Muscle layer of colon (tissue), 2 donors: ENCODE data around the gene COL6A1.
"Not testable (repeated sequence)": the region's sequence is repeated elsewhere in the genome, so short reads cannot be mapped to it uniquely, and the experiment has no call there.

ENCODE experiments used
- H3K27ac ChIP-seq: one replicate; pipeline ENCODE4 v1.7.0; 2013; ENCODE audit warnings: low read depth, mild to moderate bottlenecking, low read length, moderate library complexity
- H3K27me3 ChIP-seq, 2 donors: one replicate each; pipeline ENCODE4 v1.7.0; 2013; ENCODE audit warnings: low read length in 2 of 2, mild to moderate bottlenecking in 2 of 2; ENCODE audit not compliant: insufficient read depth in 2 of 2, control insufficient read depth in 1 of 2
- H3K36me3 ChIP-seq: one replicate; pipeline ENCODE4 v1.7.0; 2013; ENCODE audit warnings: mild to moderate bottlenecking, low read length; ENCODE audit not compliant: insufficient read depth
- H3K4me1 ChIP-seq: one replicate; pipeline ENCODE4 v1.7.0; 2013; ENCODE audit warnings: mild to moderate bottlenecking, low read length; ENCODE audit not compliant: insufficient read depth
- H3K4me3 ChIP-seq, 2 donors: one replicate each; pipeline ENCODE4 v1.7.0; 2013; ENCODE audit warnings: low read length in 2 of 2, low read depth in 1 of 2, mild to moderate bottlenecking in 1 of 2, moderate library complexity in 1 of 2
- H3K9ac ChIP-seq: one replicate; pipeline ENCODE4 v1.7.0; 2013; ENCODE audit warnings: low read length
- H3K9me3 ChIP-seq: one replicate; pipeline ENCODE4 v1.7.0; 2013; ENCODE audit warnings: mild to moderate bottlenecking, low read length
- donor health status: abdominal sarcoma.
- donor health status: Adenocarcinoma of cecum.

COL6A1 gene

DNA sequence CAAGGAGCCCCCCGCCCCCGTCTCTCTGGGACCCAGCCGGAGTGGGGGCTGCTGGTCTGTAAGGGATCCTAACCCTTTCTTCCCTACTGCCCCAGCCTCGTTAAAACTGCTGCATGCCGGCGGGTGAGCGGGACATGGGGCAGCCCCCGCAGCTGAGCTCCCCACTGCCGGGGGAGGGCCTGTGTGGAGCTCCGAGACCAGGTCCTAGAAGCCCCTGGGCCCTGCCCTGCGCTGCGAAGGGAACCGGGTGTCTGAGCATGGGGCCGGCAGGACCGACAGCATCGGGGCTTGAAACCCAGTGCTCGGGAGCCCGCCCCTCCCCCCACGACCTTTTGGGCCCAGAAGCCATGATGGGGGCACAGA is 9.2 kb upstream of the COL6A1 start:
- H3K9me3 ChIP-seq = no peaks in the 10 kb centered on the region
- peak overlapping the region; percentile 99 for H3K27ac ChIP-seq
- no peaks in the 10 kb centered on the region for H3K36me3 ChIP-seq
- no peaks in the 10 kb centered on the region for H3K27me3 ChIP-seq
- H3K9ac ChIP-seq = peak overlapping the region; percentile 82
- H3K4me1 ChIP-seq = peaks cover 36% of the 10 kb centered on the region
- peak overlapping the region; percentile 54 to 66 for H3K4me3 ChIP-seq

DNA sequence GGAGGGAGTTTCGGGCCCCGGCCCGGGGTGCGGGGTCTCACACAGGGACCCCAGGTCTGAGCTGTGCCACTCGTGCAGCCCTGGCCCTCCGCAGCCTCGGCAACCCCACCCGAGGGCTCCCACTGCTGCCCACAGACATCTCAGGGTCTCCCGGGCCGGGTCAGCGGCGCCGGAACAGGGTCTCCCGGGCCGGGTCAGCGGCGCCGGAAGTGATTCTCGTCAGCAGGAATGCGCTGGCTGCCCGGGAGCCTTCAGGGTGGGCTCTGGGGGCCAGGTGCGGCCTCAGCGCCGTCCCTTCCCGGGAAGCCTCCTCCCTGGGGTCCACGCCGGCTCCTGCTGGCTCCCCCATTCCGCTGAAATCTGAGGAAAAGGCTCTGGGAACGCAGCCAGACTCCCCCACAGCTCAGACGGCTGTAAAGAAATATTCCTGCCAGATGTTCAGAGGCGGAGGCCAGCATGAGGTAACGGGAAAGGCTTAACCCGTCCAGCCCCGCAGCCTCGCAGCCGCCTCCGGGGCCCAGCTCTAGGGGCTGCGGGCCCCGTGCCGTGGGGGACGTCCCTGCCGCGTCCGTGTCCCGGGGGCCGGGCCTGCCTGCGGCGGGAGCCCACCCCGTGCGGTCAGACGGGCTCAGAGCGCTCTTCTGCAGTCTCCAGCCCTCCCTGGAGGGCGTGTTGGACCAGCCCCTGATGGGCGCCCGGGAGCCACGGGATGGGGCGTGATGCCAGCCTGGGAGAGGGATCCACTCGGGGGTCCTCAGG is 8.7 kb upstream of the COL6A1 start:
- Histone ChIP-seq H3K4me3 (peak overlapping the region; percentile 54 to 66), H3K27me3 (no peaks in the 10 kb centered on the region), H3K9me3 (no peaks in the 10 kb centered on the region), H3K9ac (peak overlapping the region; percentile 82), H3K36me3 (no peaks in the 10 kb centered on the region), H3K4me1 (peaks cover 38% of the 10 kb centered on the region), H3K27ac (peak overlapping the region; percentile 99)

DNA sequence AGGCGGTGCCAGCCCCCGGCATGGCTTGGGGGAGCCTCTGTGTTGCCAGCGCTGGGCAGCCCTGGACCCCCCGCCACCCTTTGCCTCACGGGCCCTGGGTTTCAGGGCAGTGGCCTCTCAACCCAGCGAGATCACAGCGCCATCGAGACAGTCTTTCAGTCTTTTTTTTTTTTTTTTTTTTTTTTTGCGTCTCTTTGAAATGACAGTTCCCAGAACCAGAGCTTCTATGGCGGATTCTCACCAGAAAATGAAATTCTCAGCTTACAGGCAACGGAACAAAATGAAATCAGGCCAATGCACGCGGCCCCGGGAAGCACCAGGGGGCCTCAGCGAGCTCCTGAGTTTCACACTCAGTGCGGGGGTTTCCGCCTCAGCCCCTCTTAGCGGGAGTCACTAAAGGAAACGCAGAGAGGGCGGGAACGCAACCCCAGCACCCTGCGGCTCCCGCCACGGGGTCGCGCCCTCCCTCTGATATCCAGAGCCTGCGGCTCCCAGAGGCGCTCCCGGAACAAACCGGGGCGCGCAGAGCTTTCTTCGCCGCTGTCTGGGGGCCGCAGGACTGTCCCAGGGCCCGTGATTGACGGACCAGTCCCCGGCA is 8.0 kb upstream of the COL6A1 start:
- peak overlapping the region; percentile 54 to 66 for H3K4me3 ChIP-seq
- no peaks in the 10 kb centered on the region for H3K36me3 ChIP-seq
- peaks cover 38% of the 10 kb centered on the region for H3K4me1 ChIP-seq
- H3K9me3 ChIP-seq = no peaks in the 10 kb centered on the region
- peak overlapping the region; percentile 82 for H3K9ac ChIP-seq
- peak overlapping the region; percentile 99 for H3K27ac ChIP-seq
- no peaks in the 10 kb centered on the region for H3K27me3 ChIP-seq

DNA sequence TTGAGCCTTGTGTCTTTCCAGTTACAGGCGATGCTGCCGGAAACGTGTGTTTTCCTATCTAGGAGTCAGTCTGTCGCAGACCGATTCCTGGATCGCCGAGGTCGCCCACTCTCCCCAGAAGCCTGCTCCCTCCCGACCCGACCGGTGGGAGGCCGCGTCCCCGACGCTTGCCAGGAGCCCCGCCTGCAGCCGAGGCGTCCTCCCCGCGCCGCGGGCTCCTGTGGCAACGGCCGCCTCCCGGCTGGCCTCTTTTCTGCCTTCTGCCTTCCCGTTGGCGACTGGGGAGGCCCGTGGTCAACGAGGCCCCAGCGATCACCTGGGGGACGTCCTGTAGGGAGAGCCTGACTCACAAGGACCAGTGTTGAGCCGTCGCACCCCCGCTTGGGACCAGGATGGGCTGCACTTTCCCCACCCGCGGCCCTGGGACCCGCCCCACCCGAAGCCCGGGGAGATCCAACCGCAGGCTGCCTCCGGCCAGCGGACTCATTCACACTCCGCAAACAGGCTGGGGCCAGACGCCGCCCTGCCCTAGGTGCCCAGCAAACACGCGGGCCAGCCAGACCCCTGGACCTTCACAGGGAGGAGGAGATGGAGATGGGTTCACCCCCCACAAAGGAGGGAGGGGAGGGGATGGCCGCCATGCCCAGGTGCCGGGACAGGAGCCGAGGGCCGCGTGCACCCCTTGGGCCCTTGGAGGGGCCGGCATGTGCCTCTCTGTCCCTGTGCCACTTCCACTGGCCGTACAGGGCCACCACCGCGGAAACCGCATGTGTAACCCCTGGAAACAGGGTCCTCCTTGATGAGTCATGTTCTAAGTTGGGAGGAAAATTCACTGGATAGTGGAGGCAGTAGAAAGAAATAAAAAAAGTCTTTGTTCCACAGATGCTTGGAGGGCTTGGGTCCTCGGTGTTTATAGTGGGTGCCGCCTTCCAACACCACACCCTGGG is 7.2 kb upstream of the COL6A1 start:
- H3K27me3 ChIP-seq = no peaks in the 10 kb centered on the region
- no peaks in the 10 kb centered on the region for H3K36me3 ChIP-seq

DNA sequence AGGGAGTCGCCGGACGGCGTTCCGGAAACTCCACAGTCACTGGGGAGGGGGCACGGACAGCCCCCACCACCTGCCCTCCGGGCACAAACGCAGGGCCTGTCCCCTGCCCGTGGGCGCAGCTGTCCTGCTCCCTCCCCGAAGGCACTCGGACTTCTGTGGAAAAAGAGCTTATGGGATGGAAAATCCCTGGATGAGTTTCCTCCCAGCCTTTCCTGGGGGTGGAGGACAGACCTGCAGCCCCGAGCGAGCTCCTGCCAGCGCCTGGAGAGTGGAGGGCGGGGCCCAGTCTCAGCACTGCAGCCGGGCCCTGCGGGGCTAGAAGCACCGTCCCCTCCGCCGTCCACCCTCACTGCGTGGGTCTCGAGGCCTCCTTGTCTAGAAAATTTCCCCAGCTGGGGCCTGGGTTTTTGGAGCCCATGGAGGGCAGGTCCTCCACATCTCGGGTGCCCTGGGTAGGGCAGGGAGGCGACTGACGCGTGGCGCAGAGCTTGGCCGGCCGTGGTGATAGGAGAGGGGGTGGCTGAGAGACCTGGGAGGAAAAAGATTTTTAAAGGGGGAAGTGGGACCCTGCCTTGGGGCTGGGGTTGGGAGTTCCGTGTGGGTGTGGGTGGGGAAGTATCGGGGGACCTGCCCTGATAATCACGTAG is 6.4 kb upstream of the COL6A1 start:
- Histone ChIP-seq H3K27me3 (no peaks in the 10 kb centered on the region), H3K36me3 (no peaks in the 10 kb centered on the region), H3K9me3 (no peaks in the 10 kb centered on the region), H3K9ac (peak overlapping the region; percentile 82), H3K4me3 (peak overlapping the region; percentile 7 to 66), H3K4me1 (peaks cover 47% of the 10 kb centered on the region), H3K27ac (peak overlapping the region; percentile 99)

More for the DNA sequence above, 7.2 kb upstream of the COL6A1 start:
- Histone ChIP-seq H3K4me3 (peak overlapping the region; percentile 54 to 66), H3K9me3 (no peaks in the 10 kb centered on the region), H3K4me1 (peaks cover 41% of the 10 kb centered on the region), H3K9ac (peak overlapping the region; percentile 82), H3K27ac (peak overlapping the region; percentile 99)

DNA sequence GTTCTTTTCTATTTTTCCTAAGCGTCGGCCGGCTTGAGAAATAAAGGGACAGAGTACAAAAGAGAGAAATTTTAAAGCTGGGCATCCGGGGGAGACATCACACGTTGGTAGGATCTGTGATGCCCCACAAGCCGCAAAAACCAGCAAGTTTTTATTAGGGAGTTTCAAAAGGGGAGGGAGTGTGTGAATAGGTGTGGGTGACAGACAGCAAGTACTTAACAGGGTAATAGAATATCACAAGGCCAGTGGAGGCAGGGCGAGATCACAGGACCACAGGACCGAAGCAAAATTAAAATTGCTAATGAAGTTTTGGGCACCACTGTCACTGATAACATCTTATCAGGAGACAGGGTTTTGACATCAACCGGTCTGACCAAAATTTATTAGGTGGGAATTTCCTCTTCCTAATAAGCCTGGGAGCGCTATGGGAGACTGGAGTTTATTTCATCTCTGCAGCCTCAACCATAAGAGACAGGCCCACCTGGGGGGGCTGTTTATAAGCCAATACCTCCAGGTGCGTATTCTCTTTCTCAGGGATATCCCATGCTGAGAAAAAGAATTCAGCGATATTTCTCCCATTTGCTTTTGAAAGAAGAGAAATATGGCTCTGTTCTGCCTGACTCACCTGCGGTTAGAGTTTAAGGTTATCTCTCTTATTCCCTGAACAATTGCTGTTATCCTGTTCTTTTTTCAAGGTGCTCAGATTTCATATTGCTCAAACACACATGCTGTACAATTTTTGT is 5.7 kb upstream of the COL6A1 start:
- Histone ChIP-seq H3K27ac (peak overlapping the region; percentile 99), H3K4me1 (peaks cover 47% of the 10 kb centered on the region), H3K9ac (peak overlapping the region; percentile 82)
- H3K27me3 ChIP-seq, H3K36me3 ChIP-seq, H3K4me3 ChIP-seq, H3K9me3 ChIP-seq: not testable (repeated sequence)

DNA sequence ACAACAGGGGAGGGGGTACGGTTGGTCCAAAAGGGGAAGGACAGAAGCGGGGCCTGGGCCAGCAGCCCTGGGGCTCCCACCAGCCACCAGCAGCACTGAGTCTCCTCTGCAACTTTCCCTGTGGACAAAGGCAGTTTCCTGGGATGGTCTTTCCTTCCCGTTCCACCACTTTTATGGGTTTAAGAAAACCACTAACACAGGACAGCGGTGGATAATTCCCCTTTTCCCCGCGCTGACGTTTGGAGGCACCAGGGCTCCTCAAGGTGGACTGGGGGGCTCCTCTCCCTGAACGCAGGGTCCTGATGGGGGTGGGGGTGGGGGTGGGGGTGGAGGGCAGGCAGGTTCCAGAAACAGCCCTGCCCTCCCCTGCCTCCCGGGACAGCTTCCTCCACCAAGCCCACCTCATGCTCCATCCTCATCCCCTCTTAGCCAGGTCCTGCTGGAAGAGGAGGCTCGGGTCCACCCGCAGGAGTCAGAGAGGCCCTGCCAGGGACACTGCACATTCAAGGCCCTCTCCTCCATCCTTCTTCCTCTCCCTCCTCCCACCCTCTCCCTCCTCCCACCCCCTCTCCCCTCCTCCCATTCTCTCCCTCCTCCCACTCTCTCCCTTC is 4.8 kb upstream of the COL6A1 start:
- H3K9ac ChIP-seq = no peak overlapping the region
- peak overlapping the region; percentile 63 for H3K27ac ChIP-seq
- H3K27me3 ChIP-seq = no peaks in the 10 kb centered on the region
- H3K9me3 ChIP-seq = no peaks in the 10 kb centered on the region
- no peaks in the 10 kb centered on the region for H3K36me3 ChIP-seq
- H3K4me1 ChIP-seq = peaks cover 40% of the 10 kb centered on the region
- no peak overlapping the region for H3K4me3 ChIP-seq

DNA sequence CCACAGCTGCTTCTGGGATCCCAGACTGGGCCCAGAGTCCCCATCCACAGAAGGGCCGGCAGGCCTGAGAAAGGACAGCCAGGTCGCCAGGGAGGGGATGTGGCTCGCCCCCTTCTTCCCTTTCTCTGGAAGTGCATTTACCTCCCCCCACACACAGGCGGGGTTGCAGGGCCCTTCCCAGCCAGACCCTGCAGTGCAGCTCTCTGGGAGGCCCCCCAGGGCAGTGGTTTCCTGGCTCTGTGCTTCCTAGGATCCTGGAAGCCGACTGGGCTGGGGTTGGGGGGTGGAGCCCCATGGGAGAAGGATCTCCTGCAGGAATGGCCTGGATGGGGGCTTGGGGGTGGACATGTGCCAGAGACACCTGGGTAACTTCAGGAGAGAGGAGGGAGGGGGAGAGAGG is 4.2 kb upstream of the COL6A1 start:
- no peaks in the 10 kb centered on the region for H3K9me3 ChIP-seq
- H3K9ac ChIP-seq = no peak overlapping the region
- H3K4me3 ChIP-seq = no peak overlapping the region
- H3K36me3 ChIP-seq = no peaks in the 10 kb centered on the region
- peaks cover 34% of the 10 kb centered on the region for H3K4me1 ChIP-seq
- H3K27me3 ChIP-seq = no peaks in the 10 kb centered on the region
- H3K27ac ChIP-seq = peak overlapping the region; percentile 78

DNA sequence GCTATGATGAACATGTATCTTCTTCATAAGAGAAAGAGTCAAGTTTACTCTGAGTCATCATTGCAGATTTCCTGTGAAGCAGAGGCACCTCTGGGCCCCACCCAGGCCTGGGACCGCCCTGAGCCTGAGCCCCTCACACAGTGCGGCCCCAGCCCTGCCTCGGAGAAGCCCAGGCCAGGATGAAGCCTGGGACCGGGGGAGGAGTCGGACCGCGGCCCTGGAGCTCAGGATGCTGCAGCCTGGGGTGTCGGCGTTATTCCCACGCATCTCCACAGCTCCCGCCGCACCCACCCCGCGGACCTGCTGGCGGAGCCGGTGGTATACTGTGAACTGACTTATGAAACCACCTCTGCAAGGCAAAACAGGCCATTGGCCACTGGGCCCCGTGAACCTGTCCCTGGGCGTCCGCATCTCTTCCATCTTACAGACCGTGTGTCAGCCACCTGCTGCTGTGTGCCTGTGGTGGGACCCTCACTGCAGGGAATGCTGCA is 2.4 kb upstream of the COL6A1 start:
- H3K27me3 ChIP-seq = no peaks in the 10 kb centered on the region
- H3K4me1 ChIP-seq = peaks cover 36% of the 10 kb centered on the region
- peaks cover 1% of the 10 kb centered on the region for H3K36me3 ChIP-seq
- peak overlapping the region; percentile 81 for H3K27ac ChIP-seq
- no peaks in the 10 kb centered on the region for H3K9me3 ChIP-seq
- no peak overlapping the region for H3K4me3 ChIP-seq
- H3K9ac ChIP-seq = no peak overlapping the region

DNA sequence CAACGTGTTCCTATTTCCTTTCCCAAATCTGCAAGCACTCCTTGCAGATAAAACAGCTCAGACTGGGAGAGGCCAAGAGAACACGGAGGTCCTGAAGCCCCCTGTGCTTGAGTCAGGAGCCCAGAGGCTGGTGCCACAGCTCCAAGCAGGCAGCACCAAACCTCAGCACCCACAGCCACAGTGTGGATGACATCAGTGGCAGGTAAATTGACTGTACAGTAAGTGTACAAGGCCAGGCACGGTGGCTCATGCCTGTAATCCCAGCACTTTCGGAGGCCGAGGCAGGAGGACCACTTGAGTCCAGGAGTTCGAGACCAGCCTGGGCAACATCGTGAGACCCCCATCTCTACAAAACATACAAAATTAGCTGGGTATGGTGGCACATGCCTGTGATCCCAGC is 1.9 kb upstream of the COL6A1 start:
- peaks cover 6% of the 10 kb centered on the region for H3K36me3 ChIP-seq
- no peaks in the 10 kb centered on the region for H3K9me3 ChIP-seq
- H3K4me1 ChIP-seq = peaks cover 37% of the 10 kb centered on the region
- peak overlapping the region; percentile 87 for H3K27ac ChIP-seq
- H3K4me3 ChIP-seq = no peak overlapping the region
- no peaks in the 10 kb centered on the region for H3K27me3 ChIP-seq
- no peak overlapping the region for H3K9ac ChIP-seq
